T-helper 2 cell treated with Interferon-gamma antibody and Interleukin-4, amounts not matched to agents 100 ng/mL and 5 ng/mL, for 36 hours (primary cell): ENCODE results near the gene GLUL. TPM values are rescaled to one million over a fixed set of nuclear protein-coding genes. Genes with fewer than 3 reads are reported as not detected.
"Not testable (repeated sequence)": the region's sequence is repeated elsewhere in the genome, so short reads cannot be mapped to it uniquely, and the experiment has no call there.

Source experiments
- intact Hi-C: fragments of 100-400 bp; cut with micrococcal nuclease; formaldehyde crosslinking; loops from one replicate; pipeline ENCODE4 v1.15.1; 2023
- total RNA-seq: library from RNA; stranded (reverse); gene quantifications from 2 replicates; pipeline ENCODE4 v1.2.3, GENCODE V29; 2022

Gene GLUL
- total RNA-seq, 1 donor from 2014 or later: 147 TPM

- intact Hi-C loops: no loop called here
Measured at GRCh38 chr1:182370532-182370931, 21.1 kb downstream of the GLUL start.

- intact Hi-C loops: no loop called here
Measured at GRCh38 chr1:182368903-182369302, 22.7 kb downstream of the GLUL start.

- intact Hi-C loops: no loop called here
Measured at GRCh38 chr1:182368358-182368757, 23.2 kb downstream of the GLUL start.

- intact Hi-C loops: no loop called here
Measured at GRCh38 chr1:182367926-182368325, 23.7 kb downstream of the GLUL start.

GRCh38 chr1:182366596-182366995 lies 25.0 kb downstream of the GLUL start:
- intact Hi-C loops: no loop called here

GRCh38 chr1:182359645-182360044 lies 31.9 kb downstream of the GLUL start:
- intact Hi-C loops: no loop called here

- intact Hi-C loops: no loop called here
Measured at GRCh38 chr1:182357913-182358312, 33.7 kb downstream of the GLUL start.

GRCh38 chr1:182357171-182357570 lies 34.4 kb downstream of the GLUL start:
- intact Hi-C loops: no loop called here

- intact Hi-C loops: no loop called here
Measured at GRCh38 chr1:182355723-182356098, 35.9 kb downstream of the GLUL start.

GRCh38 chr1:182351790-182352364 lies 39.7 kb downstream of the GLUL start:
- intact Hi-C loops: no loop called here

GRCh38 chr1:182350839-182351238 lies 40.8 kb downstream of the GLUL start:
- intact Hi-C loops: no loop called here

- intact Hi-C loops: no loop called here
Measured at GRCh38 chr1:182348961-182349747, 42.4 kb downstream of the GLUL start.

GRCh38 chr1:182347019-182347418 lies 44.6 kb downstream of the GLUL start:
- intact Hi-C loops: no loop called here

GRCh38 chr1:182340233-182341058 lies 51.1 kb downstream of the GLUL start:
- intact Hi-C loops: no loop called here

- intact Hi-C loops: no loop called here
Measured at GRCh38 chr1:182339684-182340083, 51.9 kb downstream of the GLUL start.

GRCh38 chr1:182338806-182339370 lies 52.7 kb downstream of the GLUL start:
- intact Hi-C loops: no loop called here

- intact Hi-C loops: no loop called here
Measured at GRCh38 chr1:182337736-182338571, 53.6 kb downstream of the GLUL start.

GRCh38 chr1:182335771-182336566 lies 55.6 kb downstream of the GLUL start:
- intact Hi-C loops: no loop called here

GRCh38 chr1:182333071-182333571 lies 58.5 kb downstream of the GLUL start:
- intact Hi-C loops: not testable (repeated sequence)
